Mucosa of descending colon (tissue), 3 donors: Measurements from ENCODE around the gene BICRA. TPM values are rescaled to one million over a fixed set of nuclear protein-coding genes. Genes with fewer than 3 reads are reported as not detected.

ENCODE experiments used
- ATAC-seq: fragments of 200-7000 bp; cut with Tn5 transposase; one replicate; pipeline ENCODE4 v1.9.1; 2020; ENCODE audit warnings: mild to moderate bottlenecking, moderate library complexity
- DNase-seq, 3 donors: peaks; one replicate each; pipeline ENCODE4 v3.0.0-alpha.2; 2020
- H3K36me3 ChIP-seq: fragments of 200-600 bp; one replicate; pipeline ENCODE4 v1.8.0; 2021; ENCODE audit warnings: low read depth, mild to moderate bottlenecking
- H3K4me1 ChIP-seq: fragments of 200-600 bp; one replicate; pipeline ENCODE4 v1.8.0; 2021; ENCODE audit warnings: low read depth, mild to moderate bottlenecking
- H3K4me3 ChIP-seq: fragments of 200-600 bp; one replicate; pipeline ENCODE4 v1.8.0; 2021; ENCODE audit warnings: mild to moderate bottlenecking
- H3K9me3 ChIP-seq: fragments of 200-600 bp; one replicate; pipeline ENCODE4 v1.8.0; 2021; ENCODE audit warnings: mild to moderate bottlenecking
- CTCF ChIP-seq: fragments of 200-600 bp; IDR thresholded peaks from one replicate; pipeline ENCODE4 v1.8.0; 2022; ENCODE audit warnings: antibody characterized with exemption, mild to moderate bottlenecking
- intact Hi-C, 2 donors: fragments of 100-400 bp; cut with DNase I in 1 of 2; cut with micrococcal nuclease in 1 of 2; formaldehyde crosslinking; loops; one replicate each; pipeline versions ENCODE4 v1.11.0 to v1.11.1; 2022; cut with DNase I, micrococcal nuclease
- total RNA-seq, 3 donors: library from RNA; stranded (reverse); fragmentation: NEBNext Ultra II Directional in 2 of 3; extraction: Animal tissue kit (Norgen Biotek cat#: 25700) in 2 of 3; gene quantifications; one replicate each; pipeline versions ENCODE4 v1.2.1 to v1.2.4, GENCODE V29; 2021 to 2023
- donor health status: DM: no; HTN: no; CAD: no; lungs with moderate emphysema.
- donor health status: DM: no; HTN: no; CAD: no.
- donor health status: DM: no; HTN: yes; CAD: no.

Gene BICRA
- total RNA-seq, 3 donors from 2014 or later = 18.1 to 19.7 (median 18.5) TPM

GRCh38 chr19:47703301-47703700 is 94.4 kb downstream of the BICRA start:
- intact Hi-C loops = no loop called here
- H3K4me3 ChIP-seq = no peak overlapping the region
- ATAC-seq = no peak
- no peak for TF ChIP-seq CTCF
- no peaks in the 10 kb centered on the region for H3K36me3 ChIP-seq
- H3K9me3 ChIP-seq = no peaks in the 10 kb centered on the region
- DNase-seq = no peak
- H3K4me1 ChIP-seq = peaks cover 4% of the 10 kb centered on the region

GRCh38 chr19:47704024-47704423 is 95.1 kb downstream of the BICRA start:
- DNase-seq = no peak
- no peak for TF ChIP-seq CTCF
- Histone ChIP-seq H3K4me1 (peaks cover 4% of the 10 kb centered on the region), H3K9me3 (no peaks in the 10 kb centered on the region), H3K4me3 (no peak overlapping the region), H3K36me3 (no peaks in the 10 kb centered on the region)
- intact Hi-C loops = no loop called here
- ATAC-seq = no peak

- no peak for DNase-seq
- H3K4me3 ChIP-seq = no peak overlapping the region
- no peak for ATAC-seq
- H3K36me3 ChIP-seq = no peaks in the 10 kb centered on the region
- intact Hi-C loops = loop anchor here in 1 of 2 donors (5.0 kb wide), 1 partner anchor 267 kb away; no protein-coding TSS in a partner anchor
- H3K9me3 ChIP-seq = no peaks in the 10 kb centered on the region
- TF ChIP-seq CTCF = no peak
- H3K4me1 ChIP-seq = peaks cover 4% of the 10 kb centered on the region
Measured at GRCh38 chr19:47704656-47705055, 95.7 kb downstream of the BICRA start.

DNA sequence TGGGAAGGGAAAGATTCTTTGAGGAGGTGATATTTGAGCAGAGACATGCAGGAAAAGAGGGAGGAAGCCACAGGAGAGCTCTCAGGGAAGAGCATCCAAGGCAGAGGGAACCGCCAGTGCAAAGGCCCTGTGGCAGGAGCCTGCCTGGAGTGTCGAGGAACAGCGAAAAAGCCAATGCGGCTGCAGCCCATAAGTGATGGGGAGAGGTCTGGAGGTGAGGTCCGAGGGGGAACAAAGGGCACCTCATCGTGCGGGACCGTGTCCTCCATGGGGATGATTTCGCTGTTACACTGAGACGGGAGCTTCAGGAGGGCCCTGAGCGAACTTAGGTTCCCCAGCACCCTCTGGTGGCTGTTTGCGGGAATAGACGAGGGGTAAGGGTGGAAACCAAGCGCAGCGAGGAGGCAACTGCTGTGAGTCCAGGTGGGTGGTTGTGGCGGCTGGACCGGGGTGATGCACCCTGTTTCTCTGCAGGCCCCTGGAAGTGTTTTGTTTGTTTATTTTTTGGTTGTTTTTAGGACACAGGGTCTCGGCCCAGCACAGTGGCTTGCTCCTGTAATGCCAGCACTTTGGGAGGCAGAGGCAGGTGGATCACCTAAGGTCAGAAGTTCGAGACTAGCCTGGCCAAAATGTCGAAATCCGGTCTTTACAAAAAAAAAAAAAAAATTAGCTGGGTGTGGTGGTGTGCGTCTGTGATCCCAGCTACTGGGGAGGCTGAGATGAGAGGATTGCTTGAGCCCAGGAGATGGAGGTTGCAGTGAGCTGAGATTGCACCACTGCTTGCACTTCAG is 98.4 kb downstream of the BICRA start:
- Histone ChIP-seq H3K36me3 (no peaks in the 10 kb centered on the region), H3K4me3 (no peak overlapping the region), H3K4me1 (peaks cover 4% of the 10 kb centered on the region), H3K9me3 (no peaks in the 10 kb centered on the region)
- intact Hi-C loops = loop anchor here in 1 of 2 donors (5.0 kb wide), 1 partner anchor 270 kb away; no protein-coding TSS in a partner anchor
- peak; percentile 65 to 82 (median 81) for DNase-seq
- peak; percentile 92 for ATAC-seq
- TF ChIP-seq CTCF = peak; percentile 86

DNA sequence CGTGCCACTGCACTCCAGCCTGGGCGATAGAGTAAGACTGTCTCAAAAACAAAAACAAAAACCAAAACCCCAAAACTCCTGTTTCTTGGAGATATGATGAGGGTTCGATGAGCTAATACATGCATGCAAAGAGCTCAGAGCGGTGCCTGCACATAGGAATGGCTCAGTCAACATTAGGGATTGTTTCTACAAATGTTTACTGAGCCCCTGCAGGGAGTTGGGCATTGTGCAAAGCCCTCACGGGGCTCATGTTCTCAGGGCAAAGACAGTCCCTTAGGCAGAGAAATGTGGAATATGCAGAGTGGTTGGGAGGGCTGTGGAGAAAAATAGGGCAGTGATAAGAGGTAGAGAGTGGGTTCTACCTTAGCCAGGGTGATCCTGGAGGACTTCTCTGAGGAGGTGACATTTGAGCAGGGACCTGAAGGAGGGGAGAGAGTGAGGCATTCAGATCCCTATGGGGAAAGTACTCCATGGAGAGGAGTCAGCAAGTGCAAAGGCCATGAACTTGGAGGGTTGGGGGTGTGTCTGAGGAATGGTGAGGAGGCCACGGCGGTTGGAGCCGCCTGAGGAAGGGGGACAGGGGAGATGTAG is 102.8 kb downstream of the BICRA start:
- TF ChIP-seq CTCF = no peak
- H3K9me3 ChIP-seq = no peaks in the 10 kb centered on the region
- H3K4me3 ChIP-seq = no peak overlapping the region
- no peaks in the 10 kb centered on the region for H3K36me3 ChIP-seq
- DNase-seq (no peak), ATAC-seq (no peak)
- H3K4me1 ChIP-seq = no peaks in the 10 kb centered on the region
- intact Hi-C loops = loop anchor here in 1 of 2 donors (10.0 kb wide), 1 partner anchor 73 kb away; no protein-coding TSS in a partner anchor
